NCI-H128 (cell line): ENCODE measurements around the gene CNKSR3.

Experiments
- DNase-seq: peaks from one replicate; lab custom pipeline; 2025; ENCODE audit not compliant: unreplicated experiment; lab: John Stamatoyannopoulos, UW

The CNKSR3 gene

GRCh38 chr6:154428897-154429296 is 81.6 kb downstream of the CNKSR3 start:
- no peak for DNase-seq

- no peak for DNase-seq
Observed at GRCh38 chr6:154427446-154427845, 83.0 kb downstream of the CNKSR3 start.

- DNase-seq = no peak
Observed at GRCh38 chr6:154426997-154427396, 83.5 kb downstream of the CNKSR3 start.

GRCh38 chr6:154425034-154425433 is 85.5 kb downstream of the CNKSR3 start:
- DNase-seq = no peak

GRCh38 chr6:154414021-154414813 is 96.3 kb downstream of the CNKSR3 start:
- no peak for DNase-seq

- no peak for DNase-seq
Observed at GRCh38 chr6:154412106-154412820, 98.2 kb downstream of the CNKSR3 start.

- no peak for DNase-seq
Observed at GRCh38 chr6:154411076-154411475, 99.4 kb downstream of the CNKSR3 start.

- peak; percentile 26 for DNase-seq
Observed at GRCh38 chr6:154410619-154411072, 99.8 kb downstream of the CNKSR3 start.

GRCh38 chr6:154408891-154409500 is 101.5 kb downstream of the CNKSR3 start:
- DNase-seq = no peak

- no peak for DNase-seq
Observed at GRCh38 chr6:154407440-154407839, 103.0 kb downstream of the CNKSR3 start.

GRCh38 chr6:154406869-154407268 is 103.6 kb downstream of the CNKSR3 start:
- no peak for DNase-seq

- no peak for DNase-seq
Observed at GRCh38 chr6:154406301-154406700, 104.2 kb downstream of the CNKSR3 start.

- DNase-seq = no peak
Observed at GRCh38 chr6:154404791-154405400, 105.6 kb downstream of the CNKSR3 start.

- DNase-seq = no peak
Observed at GRCh38 chr6:154403788-154404187, 106.7 kb downstream of the CNKSR3 start.

GRCh38 chr6:154402081-154402780 is 108.3 kb downstream of the CNKSR3 start:
- DNase-seq = no peak

GRCh38 chr6:154399097-154399496 is 111.4 kb downstream of the CNKSR3 start:
- DNase-seq = no peak

- no peak for DNase-seq
Observed at GRCh38 chr6:154397491-154398195, 112.8 kb downstream of the CNKSR3 start.

GRCh38 chr6:154395878-154396277 is 114.6 kb downstream of the CNKSR3 start:
- no peak for DNase-seq

GRCh38 chr6:154395316-154395715 is 115.2 kb downstream of the CNKSR3 start:
- DNase-seq = no peak

GRCh38 chr6:154394571-154394970 is 115.9 kb downstream of the CNKSR3 start:
- DNase-seq = no peak
